Keratinocyte (primary cell): Measurements from ENCODE around the gene DLG2. TPM values are rescaled to one million over a fixed set of nuclear protein-coding genes. Genes with fewer than 3 reads are reported as not detected.

Experiments used
- DNase-seq: peaks from one replicate; pipeline ENCODE4 v3.0.0-alpha.2; 2011; ENCODE audit warnings: low read depth, missing footprints, low spot score
- FAIRE-seq: peaks from 2 replicates; lab custom pipeline; 2011; peaks lifted over from hg19 to GRCh38; lab: Jason Lieb, UNC
- H2AFZ ChIP-seq: 2 replicates; pipeline ENCODE4 v1.6.0; 2012; ENCODE audit warnings: low read length, control low read depth, inconsistent platforms; ENCODE audit not compliant: control insufficient read depth
- H3K27ac ChIP-seq: 2 replicates; pipeline ENCODE4 v1.5.1; 2011; ENCODE audit warnings: low read length; ENCODE audit not compliant: control insufficient read depth, insufficient read depth
- H3K27me3 ChIP-seq: 3 replicates; pipeline ENCODE4 v1.6.0; 2011; ENCODE audit warnings: low read length; ENCODE audit not compliant: control insufficient read depth, insufficient read depth; ENCODE audit errors: extremely low read depth
- H3K36me3 ChIP-seq, 2 experiments: 2 replicates in 1 of 2; 3 replicates in 1 of 2; pipeline ENCODE4 v1.5.1; 2011; ENCODE audit warnings: low read length in 2 of 2, mild to moderate bottlenecking in 1 of 2; ENCODE audit not compliant: control insufficient read depth in 2 of 2, insufficient read depth in 2 of 2; ENCODE audit errors: extremely low read depth in 1 of 2
- H3K4me1 ChIP-seq: 3 replicates; pipeline ENCODE4 v1.5.1; 2011; ENCODE audit warnings: low read length; ENCODE audit not compliant: control insufficient read depth, insufficient read depth; ENCODE audit errors: extremely low read depth
- H3K4me2 ChIP-seq: 3 replicates; pipeline ENCODE4 v1.6.0; 2011; ENCODE audit warnings: low read depth, low read length; ENCODE audit not compliant: control insufficient read depth, insufficient read depth; ENCODE audit errors: extremely low read depth
- H3K4me3 ChIP-seq, 3 experiments: fragments of 200-600 bp in 1 of 3; sonication (generic) in 1 of 3; 2 replicates in 2 of 3; 3 replicates in 1 of 3; pipeline ENCODE4 v1.5.1; 2011 to 2016; ENCODE audit warnings: low read length in 3 of 3, mild to moderate bottlenecking in 3 of 3, control low read depth in 2 of 3, inconsistent platforms in 1 of 3, low read depth in 1 of 3, mixed read lengths in 1 of 3, mixed run types in 1 of 3, moderate library complexity in 1 of 3; ENCODE audit not compliant: control insufficient read depth in 2 of 3, insufficient read depth in 2 of 3; ENCODE audit errors: extremely low read depth in 1 of 3
- H3K79me2 ChIP-seq: 2 replicates; pipeline ENCODE4 v1.6.0; 2012; ENCODE audit warnings: low read length; ENCODE audit not compliant: control insufficient read depth, insufficient read depth
- H3K9ac ChIP-seq: 3 replicates; pipeline ENCODE4 v1.6.0; 2011; ENCODE audit warnings: low read length; ENCODE audit not compliant: control insufficient read depth, insufficient read depth; ENCODE audit errors: extremely low read depth
- H3K9me1 ChIP-seq: 3 replicates; pipeline ENCODE4 v1.6.0; 2011; ENCODE audit warnings: low read length; ENCODE audit not compliant: control insufficient read depth, insufficient read depth; ENCODE audit errors: extremely low read depth
- H3K9me3 ChIP-seq: 2 replicates; pipeline ENCODE4 v1.5.1; 2012; ENCODE audit warnings: low read depth, low read length; ENCODE audit not compliant: control insufficient read depth
- H4K20me1 ChIP-seq: 3 replicates; pipeline ENCODE4 v1.6.0; 2011; ENCODE audit warnings: low read length; ENCODE audit not compliant: control insufficient read depth, insufficient read depth; ENCODE audit errors: extremely low read depth
- EZH2 ChIP-seq: IDR thresholded peaks from one replicate; pipeline ENCODE4 v1.6.1; 2012; ENCODE audit warnings: inconsistent platforms, mild to moderate bottlenecking, low read length, moderate library complexity
- dilution Hi-C: fragments of 300-500 bp; cut with MboI; formaldehyde crosslinking; loops from one replicate; pipeline ENCODE4 v1.7.0; 2020; ENCODE audit warnings: low sequenced_read_pairs; ENCODE audit not compliant: extremely low pct_ligation_motif_present
- polyA plus RNA-seq, 5 experiments: library from polyadenylated mRNA; depleted of rRNA in 3 of 5; stranded (reverse) in 3 of 5; stranded (forward) in 1 of 5; unstranded in 1 of 5; fragments of >200 nt; gene quantifications; 1 replicate in 1 of 5; 2 replicates in 3 of 5; 3 replicates in 1 of 5; pipeline versions ENCODE4 v1.2.1 to v1.2.3, GENCODE V29; 2011 to 2012; ENCODE audit warnings: missing spikeins in 2 of 5, low read depth in 1 of 5, low replicate concordance in 1 of 5
- TF ChIP-seq, protein P1 (sequence below), 3 experiments: IDR thresholded peaks in 1 of 3; conservative IDR thresholded peaks in 1 of 3; optimal IDR thresholded peaks in 1 of 3; 2 replicates in 2 of 3; 3 replicates in 1 of 3; pipeline versions ENCODE3 to v1.5.1; 2011; ENCODE audit warnings: low read length in 3 of 3, mild to moderate bottlenecking in 3 of 3, moderate library complexity in 2 of 3, control low read depth in 1 of 3, inconsistent platforms in 1 of 3; ENCODE audit not compliant: insufficient read depth in 2 of 3; ENCODE audit errors: extremely low read depth in 1 of 3

Gene DLG2
- polyA plus RNA-seq, 1 donor (not counting 4 experiments of a cell fraction or from before 2014, with no cell fraction given): 0.55 TPM

GRCh38 chr11:83927422-83927821 is 1699.7 kb downstream of the DLG2 start:
- Histone ChIP-seq H3K4me1 (no peaks in the 10 kb centered on the region), H4K20me1 (no peaks in the 10 kb centered on the region), H3K27me3 (no peaks in the 10 kb centered on the region), H3K9me1 (no peaks in the 10 kb centered on the region), H3K4me3 (no peak overlapping the region), H3K4me2 (no peak overlapping the region), H3K9ac (no peak overlapping the region), H3K79me2 (no peaks in the 10 kb centered on the region), H3K27ac (no peak overlapping the region), H3K36me3 (no peaks in the 10 kb centered on the region), H2AFZ (no peak overlapping the region), H3K9me3 (no peaks in the 10 kb centered on the region)
- FAIRE-seq (no peak), DNase-seq (no peak)
- no peak for TF ChIP-seq EZH2
- TF ChIP-seq, protein P1, sequence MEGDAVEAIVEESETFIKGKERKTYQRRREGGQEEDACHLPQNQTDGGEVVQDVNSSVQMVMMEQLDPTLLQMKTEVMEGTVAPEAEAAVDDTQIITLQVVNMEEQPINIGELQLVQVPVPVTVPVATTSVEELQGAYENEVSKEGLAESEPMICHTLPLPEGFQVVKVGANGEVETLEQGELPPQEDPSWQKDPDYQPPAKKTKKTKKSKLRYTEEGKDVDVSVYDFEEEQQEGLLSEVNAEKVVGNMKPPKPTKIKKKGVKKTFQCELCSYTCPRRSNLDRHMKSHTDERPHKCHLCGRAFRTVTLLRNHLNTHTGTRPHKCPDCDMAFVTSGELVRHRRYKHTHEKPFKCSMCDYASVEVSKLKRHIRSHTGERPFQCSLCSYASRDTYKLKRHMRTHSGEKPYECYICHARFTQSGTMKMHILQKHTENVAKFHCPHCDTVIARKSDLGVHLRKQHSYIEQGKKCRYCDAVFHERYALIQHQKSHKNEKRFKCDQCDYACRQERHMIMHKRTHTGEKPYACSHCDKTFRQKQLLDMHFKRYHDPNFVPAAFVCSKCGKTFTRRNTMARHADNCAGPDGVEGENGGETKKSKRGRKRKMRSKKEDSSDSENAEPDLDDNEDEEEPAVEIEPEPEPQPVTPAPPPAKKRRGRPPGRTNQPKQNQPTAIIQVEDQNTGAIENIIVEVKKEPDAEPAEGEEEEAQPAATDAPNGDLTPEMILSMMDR (optimal IDR thresholded peaks at IDR 0.05 in 1 of 3, IDR thresholded peaks at IDR 0.05 in 1 of 3, conservative IDR thresholded peaks at IDR 0.05 in 1 of 3; ENCODE audit: extremely low read depth in 1 of 3, insufficient read depth in 2 of 3, low read length in 3 of 3): no peak
- dilution Hi-C loops: no loop called here

DNA sequence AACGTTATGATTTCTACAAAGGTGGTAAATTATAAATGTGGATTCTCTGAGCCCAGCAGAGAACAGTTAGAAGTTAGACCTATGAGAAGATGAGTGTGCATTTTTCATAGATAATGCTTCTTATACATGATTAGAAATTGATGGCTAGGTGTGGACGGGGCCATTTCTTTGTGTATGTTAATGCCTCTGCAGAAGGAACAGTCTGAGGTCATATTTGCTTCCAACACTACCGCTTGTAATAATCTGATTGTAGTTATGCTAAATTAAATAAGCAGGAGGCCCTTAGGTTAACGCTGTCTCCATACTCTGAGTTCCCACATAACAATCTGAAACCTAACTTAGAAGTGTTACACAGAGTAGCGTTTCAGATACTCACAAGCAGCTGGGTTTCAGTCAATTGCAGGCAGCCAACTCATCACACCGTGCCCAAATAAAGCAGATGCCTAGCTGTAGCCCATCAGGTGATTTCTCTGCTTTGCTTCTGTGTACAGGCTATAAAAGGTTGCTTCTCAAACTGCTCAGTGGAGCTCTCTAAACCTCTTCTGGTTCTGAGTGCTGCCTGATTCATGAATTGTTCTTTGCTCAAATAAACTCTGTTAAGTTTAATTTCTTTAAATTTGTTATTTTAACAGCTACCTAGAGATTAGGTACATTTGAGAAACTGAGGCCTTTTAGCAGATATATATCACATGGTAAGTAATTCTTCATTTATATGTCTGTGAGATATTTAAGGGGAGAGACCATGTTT is 1702.2 kb downstream of the DLG2 start:
- Histone ChIP-seq H4K20me1 (no peaks in the 10 kb centered on the region), H3K4me3 (no peak overlapping the region), H3K36me3 (no peaks in the 10 kb centered on the region), H3K9ac (no peak overlapping the region), H3K4me2 (no peak overlapping the region), H3K9me3 (no peaks in the 10 kb centered on the region), H3K9me1 (no peaks in the 10 kb centered on the region), H2AFZ (no peak overlapping the region), H3K4me1 (no peaks in the 10 kb centered on the region), H3K79me2 (no peaks in the 10 kb centered on the region), H3K27ac (no peak overlapping the region), H3K27me3 (no peaks in the 10 kb centered on the region)
- dilution Hi-C loops: no loop called here
- no peak for TF ChIP-seq EZH2
- TF ChIP-seq, protein P1 (optimal IDR thresholded peaks at IDR 0.05 in 1 of 3, IDR thresholded peaks at IDR 0.05 in 1 of 3, conservative IDR thresholded peaks at IDR 0.05 in 1 of 3; ENCODE audit: extremely low read depth in 1 of 3, insufficient read depth in 2 of 3, low read length in 3 of 3): no peak
- DNase-seq (no peak), FAIRE-seq (no peak)
